ENCODE measurements around the gene OR1K1.
"Not testable (repeated sequence)": the region's sequence is repeated elsewhere in the genome, so short reads cannot be mapped to it uniquely, and the experiment has no call there.

The OR1K1 gene, protein sequence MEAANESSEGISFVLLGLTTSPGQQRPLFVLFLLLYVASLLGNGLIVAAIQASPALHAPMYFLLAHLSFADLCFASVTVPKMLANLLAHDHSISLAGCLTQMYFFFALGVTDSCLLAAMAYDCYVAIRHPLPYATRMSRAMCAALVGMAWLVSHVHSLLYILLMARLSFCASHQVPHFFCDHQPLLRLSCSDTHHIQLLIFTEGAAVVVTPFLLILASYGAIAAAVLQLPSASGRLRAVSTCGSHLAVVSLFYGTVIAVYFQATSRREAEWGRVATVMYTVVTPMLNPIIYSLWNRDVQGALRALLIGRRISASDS

DNA sequence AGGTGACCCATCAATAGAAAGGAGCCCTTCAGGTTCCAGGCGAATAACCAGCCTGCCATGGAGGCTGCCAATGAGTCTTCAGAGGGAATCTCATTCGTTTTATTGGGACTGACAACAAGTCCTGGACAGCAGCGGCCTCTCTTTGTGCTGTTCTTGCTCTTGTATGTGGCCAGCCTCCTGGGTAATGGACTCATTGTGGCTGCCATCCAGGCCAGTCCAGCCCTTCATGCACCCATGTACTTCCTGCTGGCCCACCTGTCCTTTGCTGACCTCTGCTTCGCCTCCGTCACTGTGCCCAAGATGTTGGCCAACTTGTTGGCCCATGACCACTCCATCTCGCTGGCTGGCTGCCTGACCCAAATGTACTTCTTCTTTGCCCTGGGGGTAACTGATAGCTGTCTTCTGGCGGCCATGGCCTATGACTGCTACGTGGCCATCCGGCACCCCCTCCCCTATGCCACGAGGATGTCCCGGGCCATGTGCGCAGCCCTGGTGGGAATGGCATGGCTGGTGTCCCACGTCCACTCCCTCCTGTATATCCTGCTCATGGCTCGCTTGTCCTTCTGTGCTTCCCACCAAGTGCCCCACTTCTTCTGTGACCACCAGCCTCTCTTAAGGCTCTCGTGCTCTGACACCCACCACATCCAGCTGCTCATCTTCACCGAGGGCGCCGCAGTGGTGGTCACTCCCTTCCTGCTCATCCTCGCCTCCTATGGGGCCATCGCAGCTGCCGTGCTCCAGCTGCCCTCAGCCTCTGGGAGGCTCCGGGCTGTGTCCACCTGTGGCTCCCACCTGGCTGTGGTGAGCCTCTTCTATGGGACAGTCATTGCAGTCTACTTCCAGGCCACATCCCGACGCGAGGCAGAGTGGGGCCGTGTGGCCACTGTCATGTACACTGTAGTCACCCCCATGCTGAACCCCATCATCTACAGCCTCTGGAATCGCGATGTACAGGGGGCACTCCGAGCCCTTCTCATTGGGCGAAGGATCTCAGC is at the start of gene OR1K1:
Gene OR1K1, plus strand, starts transcription at position 58 of the 995 bp plus-strand sequence. Its CDS starts 0 bp downstream, at position 58.
- no peak for DNase-seq

GRCh38 chr9:122754825-122755224 is 45.1 kb upstream of the OR1K1 start:
- no peak for DNase-seq

DNA sequence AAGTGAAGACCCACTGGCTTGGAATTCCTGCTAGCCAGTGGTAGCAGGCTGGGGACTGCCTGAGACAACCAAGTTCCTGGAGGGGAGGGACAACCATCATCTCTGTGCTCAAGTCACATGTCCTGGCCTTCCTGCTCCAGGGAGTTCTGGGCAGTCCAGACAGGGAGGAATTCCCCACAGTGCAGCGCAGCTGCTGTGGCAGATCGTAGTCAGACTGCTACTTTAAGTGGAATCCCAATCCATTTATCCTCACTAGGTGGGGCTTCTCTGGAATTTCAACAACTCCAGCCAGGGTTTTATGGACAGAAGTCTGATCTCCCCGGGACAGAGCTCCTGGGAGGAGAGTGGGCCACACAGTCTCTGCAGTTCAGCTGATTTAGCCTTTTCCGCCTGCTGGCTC is 32.1 kb upstream of the OR1K1 start:
- DNase-seq, result no peak

GRCh38 chr9:122777052-122777451 is 22.9 kb upstream of the OR1K1 start:
- no peak for DNase-seq

GRCh38 chr9:122777935-122778627 is 21.8 kb upstream of the OR1K1 start:
- DNase-seq, result no peak

DNA sequence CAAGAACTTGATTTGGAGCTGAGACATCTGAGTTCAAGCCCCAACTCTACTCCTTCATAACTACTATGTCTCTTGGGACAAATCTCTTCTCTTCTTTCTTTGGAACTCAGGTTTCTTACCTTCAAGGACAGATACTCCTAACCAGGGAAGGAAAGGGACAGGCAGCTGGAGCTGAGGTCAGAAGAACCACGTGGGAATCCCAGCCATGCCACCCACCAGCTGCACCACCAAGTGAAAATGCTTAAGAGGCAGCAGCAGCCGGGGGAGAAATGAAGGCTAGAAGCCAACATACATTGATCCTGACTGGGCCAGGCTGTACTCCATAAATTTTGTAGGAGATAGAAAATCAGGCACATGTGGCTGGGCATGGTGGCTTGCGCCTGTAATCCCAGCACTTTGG is 20.7 kb upstream of the OR1K1 start:
- DNase-seq, result no peak

DNA sequence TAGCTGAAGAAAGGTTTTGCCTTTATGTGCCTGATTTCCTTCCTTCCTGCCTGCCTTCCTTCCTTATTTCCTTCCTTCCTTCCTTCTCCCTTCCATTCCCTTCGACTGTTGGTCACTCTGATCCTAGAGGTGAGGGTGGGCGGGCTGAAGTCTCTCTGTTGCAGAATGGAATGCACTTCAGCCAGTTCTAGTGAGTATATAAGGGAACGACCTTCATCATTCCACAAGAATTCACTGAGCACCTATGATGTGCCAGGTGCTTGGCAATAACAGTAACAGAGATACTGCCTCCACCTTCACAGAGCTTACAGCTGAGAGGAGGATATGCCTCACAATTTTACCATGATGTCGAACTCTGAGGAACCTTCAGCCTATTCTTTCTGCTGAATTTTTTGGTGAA is 19.9 kb upstream of the OR1K1 start:
- no peak for DNase-seq

DNA sequence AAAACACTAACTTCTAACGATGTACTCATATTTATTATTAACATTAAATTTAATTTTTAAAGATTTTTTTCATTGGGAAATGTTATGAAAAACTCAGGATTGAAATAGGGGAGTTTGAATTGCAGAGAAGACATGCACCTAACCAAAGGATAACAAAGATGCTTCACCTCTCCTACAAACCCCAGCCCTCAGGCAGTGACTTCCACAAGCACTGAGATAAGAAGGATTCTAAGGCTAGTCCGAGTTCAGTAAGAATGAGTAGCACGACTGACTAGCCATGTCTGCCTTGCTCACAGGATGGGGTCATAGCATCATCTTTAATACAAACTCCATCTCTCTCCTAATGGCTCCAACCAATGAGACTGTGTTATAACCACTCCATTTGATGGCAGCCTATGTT is 18.3 kb upstream of the OR1K1 start:
- no peak for DNase-seq

DNA sequence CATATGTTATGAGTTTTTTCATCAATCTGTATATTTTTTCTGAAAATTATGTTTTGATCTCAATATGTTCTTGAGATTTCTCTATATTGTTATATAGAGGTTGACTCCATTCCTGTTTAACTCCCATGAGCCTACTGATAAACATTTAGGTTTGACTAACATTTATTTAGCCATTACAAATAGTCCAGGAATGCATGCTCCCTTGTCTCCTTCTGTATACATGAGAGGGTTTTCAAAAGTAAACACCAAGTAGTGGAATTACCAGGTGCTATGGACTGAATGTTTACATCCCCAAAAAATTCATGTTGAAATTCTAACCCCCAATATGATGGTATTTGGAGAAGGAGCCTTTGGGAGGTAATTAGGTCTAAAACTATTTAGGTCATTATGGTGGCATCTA is 14.7 kb upstream of the OR1K1 start:
- DNase-seq, result no peak

- no peak for DNase-seq
Observed at GRCh38 chr9:122786338-122786737, 13.6 kb upstream of the OR1K1 start.

DNA sequence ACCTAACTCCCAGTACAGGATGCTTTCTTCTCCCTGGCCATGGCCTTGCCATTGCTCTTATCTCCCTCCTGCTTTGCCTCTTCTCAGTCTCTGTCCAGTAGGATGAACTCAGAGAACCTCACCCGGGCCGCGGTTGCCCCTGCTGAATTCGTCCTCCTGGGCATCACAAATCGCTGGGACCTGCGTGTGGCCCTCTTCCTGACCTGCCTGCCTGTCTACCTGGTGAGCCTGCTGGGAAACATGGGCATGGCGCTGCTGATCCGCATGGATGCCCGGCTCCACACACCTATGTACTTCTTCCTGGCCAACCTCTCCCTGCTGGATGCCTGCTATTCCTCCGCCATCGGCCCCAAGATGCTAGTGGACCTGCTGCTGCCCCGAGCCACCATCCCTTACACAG is 11.1 kb upstream of the OR1K1 start, which contains the start of gene OR5C1:
Gene OR5C1, plus strand, starts transcription at position 103 of the 400 bp plus-strand sequence. Its CDS starts 0 bp downstream, at position 103.
- DNase-seq, result no peak

DNA sequence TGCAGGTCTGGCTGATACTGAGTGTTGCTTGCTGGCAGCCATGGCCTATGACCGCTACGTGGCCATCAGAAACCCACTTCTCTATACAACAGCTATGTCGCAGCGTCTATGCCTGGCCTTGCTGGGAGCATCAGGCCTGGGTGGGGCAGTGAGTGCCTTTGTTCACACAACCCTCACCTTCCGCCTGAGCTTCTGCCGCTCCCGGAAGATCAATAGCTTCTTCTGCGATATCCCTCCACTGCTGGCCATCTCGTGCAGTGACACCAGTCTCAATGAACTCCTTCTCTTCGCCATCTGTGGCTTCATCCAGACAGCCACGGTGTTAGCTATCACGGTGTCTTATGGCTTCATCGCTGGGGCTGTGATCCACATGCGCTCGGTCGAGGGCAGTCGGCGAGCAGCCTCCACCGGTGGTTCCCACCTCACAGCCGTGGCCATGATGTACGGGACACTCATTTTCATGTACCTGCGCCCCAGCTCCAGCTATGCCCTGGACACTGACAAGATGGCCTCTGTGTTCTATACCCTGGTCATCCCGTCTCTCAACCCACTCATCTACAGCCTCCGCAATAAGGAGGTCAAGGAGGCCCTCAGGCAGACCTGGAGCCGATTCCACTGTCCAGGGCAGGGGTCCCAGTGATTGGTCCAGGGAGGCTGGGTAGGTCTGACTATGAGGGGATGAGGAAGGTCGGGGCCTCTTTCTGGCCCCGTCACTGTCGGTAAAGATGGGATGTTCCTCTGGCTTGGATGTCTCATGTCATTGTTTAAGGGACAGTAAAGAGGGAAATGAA is 10.5 kb upstream of the OR1K1 start:
- DNase-seq, result no peak

GRCh38 chr9:122791872-122792669 is 7.9 kb upstream of the OR1K1 start:
- DNase-seq, result no peak

- DNase-seq, result no peak
Observed at GRCh38 chr9:122797316-122798063, 2.4 kb upstream of the OR1K1 start.

DNA sequence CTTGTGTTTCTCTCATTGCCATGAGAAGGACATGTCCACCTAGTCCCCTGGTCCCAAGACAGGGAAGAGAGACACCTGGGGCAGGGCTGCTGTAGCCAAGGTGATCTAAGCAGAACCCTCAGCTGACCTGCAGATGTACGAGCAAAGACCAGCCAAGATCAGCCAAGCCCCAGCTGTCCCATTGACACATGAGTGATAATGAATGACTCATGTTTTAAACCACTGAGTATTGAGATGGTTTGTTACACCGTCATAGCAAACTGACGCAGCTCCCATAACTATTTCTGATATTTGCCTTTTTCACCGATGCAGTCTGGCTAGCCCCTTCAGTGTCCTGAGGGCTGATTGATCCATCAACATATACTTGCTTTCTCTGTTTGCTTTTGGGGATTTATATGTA is 6.7 kb downstream of the OR1K1 start:
- DNase-seq, result no peak

DNA sequence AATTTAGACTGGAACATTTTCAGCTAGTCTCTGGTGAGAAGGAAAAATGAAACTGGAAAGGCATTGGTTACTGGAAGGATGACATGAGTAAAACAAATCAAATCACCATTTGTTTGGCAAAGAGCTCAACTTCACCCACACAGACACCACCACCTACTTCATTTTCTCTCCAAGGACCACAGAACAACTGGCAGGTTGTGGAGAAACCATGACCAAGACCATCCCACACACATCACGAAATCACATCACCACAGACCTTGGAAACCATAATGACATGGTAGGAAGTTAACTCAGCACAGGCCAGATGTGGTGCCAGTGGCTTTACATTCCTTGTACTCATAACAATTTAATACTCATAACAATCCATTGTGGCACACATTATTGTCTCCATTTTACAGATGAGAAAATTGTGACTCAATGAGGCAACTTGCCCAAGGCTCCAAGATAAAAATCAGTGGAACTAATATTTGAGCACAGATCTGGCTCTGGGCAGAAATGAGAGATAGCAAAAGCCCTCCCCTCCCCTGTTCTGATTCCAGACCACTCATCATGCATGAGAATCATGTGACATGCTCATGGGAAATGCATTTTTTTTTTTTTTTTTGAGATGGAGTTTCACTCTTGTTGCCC is 7.5 kb downstream of the OR1K1 start:
- DNase-seq, result no peak

DNA sequence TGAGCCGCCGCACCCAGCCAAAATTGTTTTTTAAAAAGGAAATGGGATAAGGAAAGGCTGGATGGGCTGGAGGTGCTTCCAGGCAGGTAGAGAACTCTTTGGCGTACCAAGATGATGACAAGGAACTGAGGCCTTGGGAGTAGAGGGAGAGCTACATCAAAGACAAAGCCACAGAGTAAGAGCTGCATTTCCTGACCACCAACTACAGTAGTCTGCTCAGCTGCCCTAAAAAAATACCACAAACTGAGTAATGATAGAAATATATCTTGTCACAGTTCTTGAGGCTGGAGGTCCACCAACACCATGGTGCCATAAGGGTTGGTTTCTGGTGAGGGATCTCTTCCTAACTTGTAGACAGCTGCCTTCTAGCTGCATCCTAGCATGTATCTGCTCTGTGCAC is 8.2 kb downstream of the OR1K1 start:
- no peak for DNase-seq

DNA sequence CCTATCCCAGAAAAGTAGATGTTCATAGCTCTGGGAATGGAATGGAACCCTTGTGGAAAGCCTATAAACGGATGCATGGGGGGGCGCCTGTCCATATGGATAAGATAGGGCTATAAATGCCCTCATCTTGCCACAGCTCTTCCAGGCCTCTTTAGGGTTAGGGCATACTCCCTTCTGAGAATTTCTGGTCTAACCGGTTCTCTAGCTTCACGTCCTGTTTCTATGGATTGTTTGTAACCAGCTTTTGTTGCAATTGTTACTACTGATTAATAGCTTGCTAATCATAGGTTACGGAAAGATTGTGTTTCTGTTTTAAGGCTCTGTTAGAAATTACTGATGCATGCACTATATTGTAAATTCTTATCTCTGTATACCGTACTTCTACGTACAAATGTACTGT is 9.3 kb downstream of the OR1K1 start:
- not testable (repeated sequence) for DNase-seq

GRCh38 chr9:122810306-122810946 is 10.5 kb downstream of the OR1K1 start:
- peak; percentile 59 for DNase-seq

DNA sequence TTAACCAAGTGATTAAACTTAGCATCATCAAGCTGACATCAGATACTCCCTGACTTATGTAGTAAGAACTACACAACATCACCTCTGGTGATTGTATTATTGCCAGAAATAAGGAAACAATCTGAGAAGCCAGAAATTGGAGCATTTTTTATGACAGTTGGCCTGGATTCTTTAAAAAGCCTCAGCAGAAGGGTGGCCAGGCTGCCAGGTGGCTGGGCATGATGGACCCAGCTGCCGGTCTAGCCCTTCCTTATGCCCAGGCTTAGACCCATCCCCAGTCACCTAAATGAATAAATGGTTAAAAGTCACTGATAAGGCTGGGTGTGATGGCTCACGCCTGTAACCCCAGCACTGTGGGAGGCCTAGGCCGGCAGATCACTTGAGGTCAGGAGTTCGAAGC is 12.8 kb downstream of the OR1K1 start:
- DNase-seq, result no peak
